Colonic mucosa (tissue), 4 donors: ENCODE results near the gene KHDC1L. TPM values are rescaled to one million over a fixed set of nuclear protein-coding genes. Genes with fewer than 3 reads are reported as not detected.
"Not testable (repeated sequence)": the region's sequence is repeated elsewhere in the genome, so short reads cannot be mapped to it uniquely, and the experiment has no call there.

Experiments used
- DNase-seq: peaks from one replicate; pipeline ENCODE4 v3.0.0-alpha.2; 2020
- H3K27ac ChIP-seq: fragments of 200-600 bp; one replicate; pipeline ENCODE4 v1.8.0; 2021
- H3K27me3 ChIP-seq: fragments of 200-600 bp; one replicate; pipeline ENCODE4 v1.8.0; 2021
- H3K36me3 ChIP-seq: fragments of 200-600 bp; one replicate; pipeline ENCODE4 v1.8.0; 2021
- H3K4me1 ChIP-seq: fragments of 200-600 bp; one replicate; pipeline ENCODE4 v1.8.0; 2021; ENCODE audit warnings: mild to moderate bottlenecking
- H3K4me3 ChIP-seq: fragments of 200-600 bp; one replicate; pipeline ENCODE4 v1.8.0; 2021
- H3K9ac ChIP-seq, 2 donors: one replicate each; pipeline ENCODE4 v1.7.0; 2013; ENCODE audit warnings: control low read depth in 2 of 2, low read depth in 2 of 2, low read length in 2 of 2
- H3K9me3 ChIP-seq: fragments of 200-600 bp; one replicate; pipeline ENCODE4 v1.8.0; 2021
- intact Hi-C: fragments of 100-400 bp; cut with DNase I; formaldehyde crosslinking; loops from one replicate; pipeline ENCODE4 v1.14.1; 2022
- total RNA-seq, 2 donors: library from RNA; stranded (reverse); fragmentation: NEBNext Ultra II Directional in 1 of 2; extraction: Animal tissue kit (Norgen Biotek cat#: 25700) in 1 of 2; gene quantifications; one replicate each; pipeline ENCODE4 v1.2.1, GENCODE V29; 2021
- TF ChIP-seq, protein P1 (sequence below): fragments of 200-600 bp; IDR thresholded peaks from one replicate; pipeline ENCODE4 v1.8.0; 2022; ENCODE audit warnings: antibody characterized with exemption, mild to moderate bottlenecking
- donor health status: healthy.
- donor health status: DM: no; HTN: no; CAD: no.
- donor health status: DM: no; HTN: no; CAD: no.

KHDC1L gene
- total RNA-seq, 2 donors from 2014 or later = not detected

DNA sequence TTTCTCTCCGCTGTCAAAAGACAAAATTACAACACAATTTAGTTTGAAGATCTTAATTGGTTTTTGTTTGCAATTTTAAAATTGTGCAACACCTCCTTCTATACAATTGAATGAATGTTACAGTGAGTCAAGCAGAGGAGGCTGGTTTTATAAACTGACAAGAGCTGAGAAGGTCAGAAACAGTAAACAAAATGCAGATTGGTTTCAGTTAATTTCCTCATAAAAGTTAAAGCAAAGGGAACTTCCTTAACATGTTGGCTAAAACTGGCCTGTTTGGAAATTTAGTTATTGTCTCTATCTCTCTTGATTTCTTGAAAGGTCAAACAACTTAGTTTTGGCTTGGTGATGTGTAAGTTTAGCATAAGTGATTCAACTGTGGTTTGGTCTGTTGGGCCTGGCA is 22.2 kb downstream of the KHDC1L start:
- Histone ChIP-seq H3K36me3 (no peaks in the 10 kb centered on the region), H3K9me3 (no peaks in the 10 kb centered on the region), H3K9ac (no peak overlapping the region), H3K27me3 (no peaks in the 10 kb centered on the region), H3K4me3 (no peak overlapping the region), H3K4me1 (no peaks in the 10 kb centered on the region), H3K27ac (no peak overlapping the region)
- no peak for DNase-seq
- TF ChIP-seq, protein P1, sequence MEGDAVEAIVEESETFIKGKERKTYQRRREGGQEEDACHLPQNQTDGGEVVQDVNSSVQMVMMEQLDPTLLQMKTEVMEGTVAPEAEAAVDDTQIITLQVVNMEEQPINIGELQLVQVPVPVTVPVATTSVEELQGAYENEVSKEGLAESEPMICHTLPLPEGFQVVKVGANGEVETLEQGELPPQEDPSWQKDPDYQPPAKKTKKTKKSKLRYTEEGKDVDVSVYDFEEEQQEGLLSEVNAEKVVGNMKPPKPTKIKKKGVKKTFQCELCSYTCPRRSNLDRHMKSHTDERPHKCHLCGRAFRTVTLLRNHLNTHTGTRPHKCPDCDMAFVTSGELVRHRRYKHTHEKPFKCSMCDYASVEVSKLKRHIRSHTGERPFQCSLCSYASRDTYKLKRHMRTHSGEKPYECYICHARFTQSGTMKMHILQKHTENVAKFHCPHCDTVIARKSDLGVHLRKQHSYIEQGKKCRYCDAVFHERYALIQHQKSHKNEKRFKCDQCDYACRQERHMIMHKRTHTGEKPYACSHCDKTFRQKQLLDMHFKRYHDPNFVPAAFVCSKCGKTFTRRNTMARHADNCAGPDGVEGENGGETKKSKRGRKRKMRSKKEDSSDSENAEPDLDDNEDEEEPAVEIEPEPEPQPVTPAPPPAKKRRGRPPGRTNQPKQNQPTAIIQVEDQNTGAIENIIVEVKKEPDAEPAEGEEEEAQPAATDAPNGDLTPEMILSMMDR = no peak
- intact Hi-C loops = no loop called here

DNA sequence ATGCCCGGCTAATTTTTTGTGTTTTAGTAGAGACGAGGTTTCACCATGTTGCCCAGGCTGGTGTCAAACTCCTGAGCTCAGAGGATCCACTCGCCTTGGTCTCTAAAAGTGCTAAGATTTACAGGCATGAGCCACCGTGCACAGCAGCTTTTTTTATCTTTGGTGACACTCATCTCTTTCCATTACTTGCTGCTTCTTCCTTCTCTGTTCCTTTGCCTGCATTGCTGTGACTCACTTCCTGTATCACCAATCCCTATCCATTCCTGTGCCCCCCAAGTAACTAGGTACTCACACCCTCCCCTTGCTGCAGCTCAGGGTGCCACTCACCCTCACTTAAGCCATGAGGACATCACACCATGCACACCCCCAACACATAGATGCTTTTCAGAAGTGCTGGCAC is 24.6 kb downstream of the KHDC1L start:
- intact Hi-C loops = no loop called here
- TF ChIP-seq, protein P1 = no peak
- DNase-seq = no peak
- Histone ChIP-seq H3K27ac (no peak overlapping the region), H3K4me1 (no peaks in the 10 kb centered on the region), H3K9me3 (no peaks in the 10 kb centered on the region), H3K27me3 (no peaks in the 10 kb centered on the region), H3K36me3 (no peaks in the 10 kb centered on the region), H3K4me3 (no peak overlapping the region), H3K9ac (no peak overlapping the region)

DNA sequence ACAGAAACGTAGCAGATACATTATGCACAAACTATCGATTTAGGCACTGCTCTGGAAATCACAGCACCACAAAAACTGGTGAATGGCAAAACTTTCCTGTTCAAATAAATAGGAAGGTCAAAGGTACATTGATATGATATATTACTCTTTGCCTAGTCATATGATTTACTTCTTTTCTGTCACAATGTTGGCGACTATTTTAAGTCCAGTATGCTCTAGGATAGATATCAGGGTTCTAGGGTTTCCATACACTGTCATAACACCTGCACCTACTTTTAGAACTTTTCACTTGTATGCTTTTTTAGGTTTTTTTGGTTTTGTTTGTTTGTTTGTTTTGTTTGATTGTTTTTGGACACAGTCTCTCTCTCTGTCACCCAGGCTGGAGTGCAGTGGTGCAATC is 25.0 kb downstream of the KHDC1L start:
- TF ChIP-seq, protein P1 = no peak
- intact Hi-C loops = no loop called here
- no peak overlapping the region for H3K4me3 ChIP-seq
- no peaks in the 10 kb centered on the region for H3K9me3 ChIP-seq
- no peak overlapping the region for H3K27ac ChIP-seq
- DNase-seq = no peak
- H3K36me3 ChIP-seq = no peaks in the 10 kb centered on the region
- H3K4me1 ChIP-seq = no peaks in the 10 kb centered on the region
- no peaks in the 10 kb centered on the region for H3K27me3 ChIP-seq
- no peak overlapping the region for H3K9ac ChIP-seq

DNA sequence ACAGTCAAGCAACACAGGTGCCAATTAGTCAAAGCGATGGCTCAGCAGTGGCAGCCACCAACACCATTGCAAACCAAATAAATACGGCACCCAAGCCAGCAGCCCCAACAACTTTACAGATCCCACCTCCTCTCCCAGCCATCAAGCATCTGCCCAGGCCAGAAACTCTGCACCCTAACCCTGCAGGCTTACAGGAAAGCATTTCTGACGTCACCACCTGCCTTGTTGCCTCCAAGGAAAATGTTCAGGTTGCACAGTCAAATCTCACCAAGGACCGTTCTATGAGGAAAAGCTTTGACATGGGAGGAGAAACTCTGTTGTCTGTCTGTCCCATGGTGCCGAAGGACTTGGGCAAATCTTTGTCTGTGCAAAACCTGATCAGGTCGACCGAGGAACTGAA is 30.6 kb downstream of the KHDC1L start:
- H3K36me3 ChIP-seq = no peaks in the 10 kb centered on the region
- H3K9me3 ChIP-seq = no peaks in the 10 kb centered on the region
- no peak overlapping the region for H3K9ac ChIP-seq
- TF ChIP-seq, protein P1 = no peak
- DNase-seq = no peak
- intact Hi-C loops = no loop called here
- no peak overlapping the region for H3K4me3 ChIP-seq
- no peak overlapping the region for H3K27ac ChIP-seq
- no peaks in the 10 kb centered on the region for H3K4me1 ChIP-seq
- H3K27me3 ChIP-seq = no peaks in the 10 kb centered on the region

DNA sequence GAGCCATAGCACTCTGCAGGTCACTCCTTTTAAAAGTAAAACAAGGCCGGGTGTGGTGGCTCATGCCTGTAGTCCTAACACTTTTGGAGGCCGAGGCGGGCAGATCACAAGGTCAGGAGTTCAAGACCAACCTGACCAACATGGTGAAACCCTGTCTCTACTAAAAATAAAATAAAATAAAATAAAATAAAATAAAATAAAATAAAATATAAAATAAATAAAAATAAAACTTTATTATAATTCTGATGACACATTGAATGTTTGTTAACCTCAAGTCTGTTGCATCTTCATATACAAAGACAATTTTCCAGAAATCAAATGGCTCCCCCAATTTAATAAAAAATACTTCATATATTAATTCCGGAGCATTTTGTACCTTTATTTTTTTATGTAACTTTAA is 32.0 kb downstream of the KHDC1L start:
- H3K36me3 ChIP-seq, H3K9ac ChIP-seq, DNase-seq, H3K4me3 ChIP-seq, H3K27ac ChIP-seq, H3K27me3 ChIP-seq, intact Hi-C loops, H3K4me1 ChIP-seq, H3K9me3 ChIP-seq: not testable (repeated sequence)

DNA sequence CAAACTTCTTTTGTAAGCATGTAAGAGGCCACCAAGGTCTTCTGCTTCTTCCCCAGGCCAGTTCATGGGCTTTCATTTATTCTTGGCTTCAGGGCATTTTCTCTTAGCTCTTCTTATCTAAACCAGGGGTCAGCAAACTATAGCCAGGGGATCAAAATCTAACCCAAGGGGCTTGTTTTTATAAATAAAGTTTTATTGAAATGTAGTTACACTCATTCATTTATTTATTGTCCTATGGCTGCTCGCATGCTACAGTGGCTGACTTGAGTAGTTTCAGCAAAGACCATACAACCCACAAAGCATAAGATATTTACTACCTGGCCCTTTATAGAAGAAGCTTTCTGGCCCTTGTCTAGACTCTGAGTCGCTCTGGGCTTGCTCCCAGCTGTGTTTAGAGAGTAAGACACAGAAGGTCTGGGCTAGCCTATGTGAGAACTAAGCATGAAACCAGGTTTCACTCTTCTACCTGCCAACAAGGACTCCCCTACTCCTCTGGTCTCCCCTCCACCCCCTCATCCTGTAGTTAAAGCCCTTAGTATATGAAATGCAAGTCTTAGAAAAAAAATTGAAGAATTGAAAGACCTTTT is 43.2 kb downstream of the KHDC1L start:
- H3K4me3 ChIP-seq = no peak overlapping the region
- H3K36me3 ChIP-seq = no peaks in the 10 kb centered on the region
- intact Hi-C loops = no loop called here
- TF ChIP-seq, protein P1 = no peak
- H3K27me3 ChIP-seq = no peaks in the 10 kb centered on the region
- no peaks in the 10 kb centered on the region for H3K9me3 ChIP-seq
- H3K9ac ChIP-seq = no peak overlapping the region
- no peak for DNase-seq
- H3K27ac ChIP-seq = no peak overlapping the region
- no peaks in the 10 kb centered on the region for H3K4me1 ChIP-seq
